NT2/D1 (cell line): ENCODE results near the gene PARD3.

ENCODE experiments used
- DNase-seq: peaks from one replicate; pipeline ENCODE4 v3.0.0-alpha.2; 2011; ENCODE audit warnings: low read depth, low spot score
- H3K27me3 ChIP-seq: 2 replicates; pipeline ENCODE4 v1.6.0; 2011; ENCODE audit warnings: mild to moderate bottlenecking; ENCODE audit not compliant: insufficient read length, insufficient read depth
- H3K36me3 ChIP-seq: 2 replicates; pipeline ENCODE4 v1.6.1; 2011; ENCODE audit warnings: mild to moderate bottlenecking, low read length, mixed read lengths; ENCODE audit not compliant: insufficient read depth, insufficient read length
- H3K4me1 ChIP-seq: 2 replicates; pipeline ENCODE4 v1.5.1; 2011; ENCODE audit not compliant: insufficient read depth, insufficient read length
- H3K4me3 ChIP-seq: 2 replicates; pipeline ENCODE4 v1.5.1; 2011; ENCODE audit warnings: low read depth; ENCODE audit not compliant: insufficient read length
- H3K9ac ChIP-seq: 2 replicates; pipeline ENCODE4 v1.6.0; 2011; ENCODE audit warnings: low read depth; ENCODE audit not compliant: insufficient read length
- H3K9me3 ChIP-seq: 2 replicates; pipeline ENCODE4 v1.5.1; 2011; ENCODE audit warnings: mild to moderate bottlenecking, low read length; ENCODE audit not compliant: insufficient read depth
- SUZ12 ChIP-seq: IDR thresholded peaks from 2 replicates; pipeline ENCODE4 v1.6.1; 2011; ENCODE audit not compliant: insufficient read length, insufficient read depth; ENCODE audit errors: extremely low read depth
- YY1 ChIP-seq: IDR thresholded peaks from 2 replicates; pipeline ENCODE4 v1.6.1; 2011; ENCODE audit not compliant: insufficient read length, insufficient read depth
- ZNF274 ChIP-seq: IDR thresholded peaks from 2 replicates; pipeline ENCODE4 v1.6.1; 2011; ENCODE audit warnings: mild to moderate bottlenecking, low read depth, low read length

PARD3 gene

DNA sequence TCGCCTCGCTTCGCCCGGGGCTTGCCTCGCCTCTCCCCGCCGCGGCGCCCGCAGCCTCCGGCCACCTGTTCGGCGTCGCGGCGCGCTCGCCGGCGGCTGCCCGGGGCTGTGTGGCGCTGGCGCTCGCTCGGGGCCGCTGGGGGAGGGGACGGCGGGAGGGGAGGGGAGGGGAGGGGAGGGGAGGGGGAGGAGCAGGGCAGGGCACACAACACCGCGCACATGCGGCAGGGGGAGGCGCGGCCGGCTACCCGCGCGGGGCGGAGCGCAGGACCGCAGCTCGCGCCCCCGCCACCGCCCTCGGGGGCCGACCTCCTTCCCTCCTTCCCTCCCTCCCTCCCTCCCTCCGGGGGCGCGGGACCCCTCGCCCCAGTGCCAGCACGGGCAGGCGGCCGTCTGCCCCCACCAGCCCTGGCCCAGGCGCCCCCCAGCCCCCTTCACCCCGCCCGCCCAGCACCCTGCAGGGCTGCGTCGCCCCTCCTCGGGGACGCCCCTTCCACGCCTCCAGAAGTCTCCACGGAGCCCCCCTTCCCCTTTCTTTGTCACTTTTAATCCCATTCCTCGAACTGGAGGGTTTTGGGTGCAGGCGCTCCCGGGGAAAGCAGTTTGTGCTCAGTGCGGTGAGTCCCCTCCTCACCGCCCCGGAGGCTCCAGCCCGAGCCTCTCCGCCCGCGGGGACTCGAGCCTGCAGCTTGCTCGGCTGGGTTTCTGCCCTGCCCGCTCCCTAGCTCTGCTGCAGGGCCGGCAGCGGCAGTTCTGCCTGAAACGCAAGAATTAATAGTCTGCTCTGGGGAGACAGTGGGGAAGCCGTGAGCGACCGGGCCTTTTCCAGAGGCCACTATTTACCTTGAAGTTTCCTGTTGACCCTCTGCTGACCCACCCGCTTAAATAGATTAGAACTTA is at the start of gene PARD3:
PARD3 (minus strand) TSS at position 112 of the 900 bp plus-strand sequence. CDS start 301 bp downstream, outside the sequence.
- no peak for DNase-seq
- Histone ChIP-seq H3K9me3 (no peaks in the 10 kb centered on the region), H3K9ac (peak within 1 kb of the TSS; percentile 90), H3K36me3 (no peaks in the 10 kb centered on the region), H3K4me3 (peak within 1 kb of the TSS; percentile 68), H3K27me3 (peaks cover 29% of the 10 kb centered on the region), H3K4me1 (no peaks in the 10 kb centered on the region)
- TF ChIP-seq YY1 (no peak), SUZ12 (no peak), ZNF274 (no peak)

DNA sequence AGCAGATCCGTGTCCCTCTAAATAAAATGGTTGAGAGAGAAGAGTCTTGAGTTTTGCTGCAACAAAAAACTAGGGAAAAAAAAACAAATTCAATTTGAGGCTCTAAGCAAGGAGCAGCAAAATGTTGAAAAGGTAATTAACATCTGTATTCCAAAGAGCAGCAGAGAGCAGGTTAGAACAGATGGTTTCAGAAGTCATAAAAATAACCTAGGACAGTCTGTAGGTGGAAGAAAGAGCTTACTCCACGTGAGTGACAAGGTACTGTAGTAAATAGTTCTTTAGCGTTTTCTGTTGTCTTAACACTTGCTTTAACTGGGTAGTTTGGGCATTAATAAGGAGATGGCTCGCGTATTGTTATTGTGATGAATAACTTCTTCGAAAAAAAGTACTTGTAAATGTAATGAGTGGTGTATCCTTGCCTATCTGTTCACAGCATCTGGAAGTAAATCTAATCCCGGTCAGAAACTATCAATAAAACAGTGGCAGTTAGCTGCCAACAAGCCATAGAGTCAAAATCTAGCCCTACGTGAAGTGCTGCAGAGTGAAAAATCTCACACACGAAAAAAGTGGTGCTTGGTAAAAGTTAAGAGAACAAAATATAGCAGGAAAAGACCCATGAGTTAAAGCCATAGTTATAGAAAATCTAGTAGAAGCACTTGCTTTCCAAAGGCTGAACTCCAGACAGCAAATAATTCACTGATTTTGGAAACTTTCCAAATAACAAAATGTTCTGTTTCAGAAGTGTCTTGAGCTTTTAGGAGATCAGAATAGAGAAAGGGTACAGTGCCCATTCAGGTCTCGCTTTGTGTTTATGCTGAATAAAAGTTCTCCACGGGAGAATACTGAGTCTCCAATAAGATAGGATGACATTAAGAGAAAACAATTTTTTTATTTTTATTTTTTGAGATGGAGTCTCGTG is 49.3 kb upstream of the PARD3 start:
- H3K36me3 ChIP-seq: no peaks in the 10 kb centered on the region
- DNase-seq: no peak
- TF ChIP-seq SUZ12 (no peak), YY1 (no peak), ZNF274 (no peak)
- H3K9ac ChIP-seq: no peak overlapping the region
- peaks cover 2% of the 10 kb centered on the region for H3K4me1 ChIP-seq
- H3K27me3 ChIP-seq: no peaks in the 10 kb centered on the region
- H3K9me3 ChIP-seq: no peaks in the 10 kb centered on the region
- no peak overlapping the region for H3K4me3 ChIP-seq

DNA sequence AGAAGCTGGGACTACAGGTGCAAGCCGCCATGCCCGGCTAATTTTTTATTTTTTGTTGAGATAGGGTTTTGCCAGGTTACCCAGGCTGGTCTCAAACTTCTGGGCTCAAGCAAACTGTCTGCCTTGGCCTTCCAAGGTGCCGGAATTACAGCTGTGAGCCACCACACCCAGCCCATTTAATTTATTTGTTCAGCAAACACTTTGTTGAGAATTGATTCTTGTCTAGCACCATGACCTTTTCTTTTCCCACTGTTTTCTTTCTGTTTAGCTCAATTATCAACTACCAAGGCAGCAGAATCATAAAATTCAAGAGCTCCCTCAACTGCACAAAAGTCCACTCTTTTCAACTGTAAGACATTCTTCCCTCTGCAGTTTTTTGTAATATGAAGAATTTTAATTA is 47.8 kb upstream of the PARD3 start:
- TF ChIP-seq ZNF274 (no peak), YY1 (no peak), SUZ12 (no peak)
- DNase-seq: no peak

DNA sequence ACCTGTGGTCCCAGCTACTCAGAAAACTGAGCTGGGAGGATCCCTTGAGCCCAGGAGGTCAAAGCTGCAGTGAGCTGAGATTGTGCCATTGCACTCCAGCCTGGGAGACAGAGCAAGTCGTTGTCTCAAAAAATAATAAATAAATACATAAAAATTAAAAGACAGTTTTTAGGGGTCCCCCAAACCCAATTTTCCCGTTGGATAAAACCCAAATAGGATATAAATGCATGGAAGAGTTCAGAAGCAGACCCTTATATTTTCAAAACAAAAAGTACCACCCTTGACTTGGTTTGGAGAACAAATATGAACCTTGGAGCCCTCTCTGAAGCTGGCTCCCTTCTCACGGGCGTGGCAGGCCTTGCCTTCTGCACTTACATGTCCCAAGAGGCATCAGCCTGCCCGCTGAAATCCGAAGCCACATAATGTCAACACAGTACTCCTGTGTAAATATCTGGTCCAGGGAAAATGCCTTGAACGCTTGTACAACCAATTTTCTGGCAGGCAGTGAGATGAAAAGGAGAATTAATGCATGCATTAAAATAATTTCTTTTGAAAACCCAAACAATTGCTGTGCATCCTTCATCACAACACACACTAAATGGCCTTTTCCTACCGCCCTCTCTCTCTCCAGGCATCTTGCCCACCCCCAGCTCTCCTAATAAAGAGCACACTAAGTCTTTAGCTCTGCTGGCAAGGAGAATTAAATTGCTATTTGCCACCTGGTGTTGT is 46.4 kb upstream of the PARD3 start:
- Histone ChIP-seq H3K9ac (no peak overlapping the region), H3K4me3 (no peak overlapping the region), H3K4me1 (peaks cover 2% of the 10 kb centered on the region), H3K36me3 (no peaks in the 10 kb centered on the region), H3K9me3 (no peaks in the 10 kb centered on the region), H3K27me3 (no peaks in the 10 kb centered on the region)
- TF ChIP-seq ZNF274: no peak
- TF ChIP-seq YY1: no peak
- TF ChIP-seq SUZ12: no peak
- no peak for DNase-seq

More for the DNA sequence above, 47.8 kb upstream of the PARD3 start:
- H3K9me3 ChIP-seq: no peaks in the 10 kb centered on the region
- no peak overlapping the region for H3K4me3 ChIP-seq
- no peaks in the 10 kb centered on the region for H3K36me3 ChIP-seq
- no peaks in the 10 kb centered on the region for H3K27me3 ChIP-seq
- no peak overlapping the region for H3K9ac ChIP-seq
- H3K4me1 ChIP-seq: peaks cover 2% of the 10 kb centered on the region

DNA sequence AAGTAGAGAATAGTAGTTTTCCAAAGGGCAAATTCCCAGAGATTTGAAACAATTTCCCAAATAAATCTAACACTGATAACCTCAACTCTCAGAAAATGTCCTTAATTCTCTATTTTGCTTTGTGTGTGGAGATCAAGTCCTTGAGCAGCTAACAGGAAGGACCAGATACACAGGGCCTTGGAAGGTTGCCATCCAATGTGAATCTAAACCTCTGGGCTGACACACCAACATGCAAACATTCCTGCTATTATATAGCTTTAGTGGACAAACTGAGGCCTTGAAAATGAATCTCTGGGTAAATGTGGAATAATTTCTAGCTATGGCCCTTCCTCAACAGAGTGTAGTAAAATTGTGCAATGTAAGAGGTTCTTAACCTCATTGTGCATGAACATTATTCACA is 44.1 kb upstream of the PARD3 start:
- Histone ChIP-seq H3K27me3 (no peaks in the 10 kb centered on the region), H3K4me3 (no peak overlapping the region), H3K9ac (no peak overlapping the region), H3K4me1 (peaks cover 2% of the 10 kb centered on the region), H3K36me3 (no peaks in the 10 kb centered on the region), H3K9me3 (no peaks in the 10 kb centered on the region)
- TF ChIP-seq YY1 (no peak), SUZ12 (no peak), ZNF274 (no peak)
- DNase-seq: no peak

DNA sequence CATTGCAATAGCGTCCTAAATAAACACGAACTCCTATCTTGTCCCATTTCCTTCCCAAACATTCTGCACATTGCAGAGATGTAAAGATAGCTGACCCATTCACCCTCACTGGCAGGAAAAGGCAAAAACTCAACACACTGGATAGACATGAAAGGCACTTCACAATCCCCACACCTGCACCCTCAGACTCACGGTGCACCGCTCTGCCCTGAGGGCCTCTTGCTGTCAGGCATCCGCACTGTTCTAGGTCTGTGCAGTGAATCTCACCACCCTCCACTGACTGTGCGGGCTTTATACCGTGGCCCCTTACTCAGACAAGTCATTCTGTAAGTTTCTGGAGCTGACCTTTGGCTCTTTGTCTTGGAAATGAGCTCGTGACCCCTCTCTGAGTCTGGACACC is 42.9 kb upstream of the PARD3 start:
- Histone ChIP-seq H3K27me3 (no peaks in the 10 kb centered on the region), H3K4me3 (no peak overlapping the region), H3K36me3 (no peaks in the 10 kb centered on the region), H3K9me3 (no peaks in the 10 kb centered on the region), H3K9ac (no peak overlapping the region), H3K4me1 (no peaks in the 10 kb centered on the region)
- DNase-seq: no peak
- TF ChIP-seq YY1 (no peak), SUZ12 (no peak), ZNF274 (no peak)
